Liver (tissue), 9 donors: ENCODE data around the gene TEX10. TPM values are rescaled to one million over a fixed set of nuclear protein-coding genes. Genes with fewer than 3 reads are reported as not detected.

Experiments
- DNase-seq: peaks from one replicate; pipeline ENCODE4 v3.0.0-alpha.2; 2017; ENCODE audit warnings: low spot score
- H3K27ac ChIP-seq, 2 donors: one replicate each; pipeline ENCODE4 v1.7.0; 2013; ENCODE audit warnings: inconsistent platforms in 2 of 2, low read length in 2 of 2, control low read depth in 1 of 2, low read depth in 1 of 2, mild to moderate bottlenecking in 1 of 2
- H3K27me3 ChIP-seq, 4 donors: one replicate each; pipeline versions ENCODE4 v1.6.1 to v1.7.0; 2013; ENCODE audit warnings: low read length in 3 of 4, inconsistent platforms in 1 of 4, mild to moderate bottlenecking in 1 of 4, moderate library complexity in 1 of 4; ENCODE audit not compliant: control insufficient read depth in 4 of 4, insufficient read depth in 4 of 4
- H3K36me3 ChIP-seq, 4 donors: one replicate each; pipeline versions ENCODE4 v1.6.1 to v1.7.0; 2013; ENCODE audit warnings: low read length in 3 of 4, mild to moderate bottlenecking in 3 of 4, low read depth in 1 of 4, moderate library complexity in 1 of 4; ENCODE audit not compliant: control insufficient read depth in 4 of 4, insufficient read depth in 3 of 4
- H3K4me1 ChIP-seq, 4 donors: one replicate each; pipeline versions ENCODE4 v1.6.1 to v1.7.0; 2013; ENCODE audit warnings: low read length in 3 of 4, mild to moderate bottlenecking in 3 of 4, moderate library complexity in 1 of 4; ENCODE audit not compliant: control insufficient read depth in 4 of 4, insufficient read depth in 4 of 4
- H3K4me3 ChIP-seq, 3 donors: one replicate each; pipeline versions ENCODE4 v1.6.1 to v1.7.0; 2013; ENCODE audit warnings: low read length in 3 of 3, control low read depth in 1 of 3, low read depth in 1 of 3, mild to moderate bottlenecking in 1 of 3
- H3K9ac ChIP-seq, 2 donors: one replicate each; pipeline ENCODE4 v1.7.0; 2013; ENCODE audit warnings: low read length in 2 of 2, mild to moderate bottlenecking in 2 of 2, moderate library complexity in 2 of 2, control low read depth in 1 of 2, low read depth in 1 of 2
- H3K9me3 ChIP-seq, 4 donors: one replicate each; pipeline versions ENCODE4 v1.6.1 to v1.7.0; 2013; ENCODE audit warnings: low read length in 3 of 4; ENCODE audit not compliant: control insufficient read depth in 4 of 4
- ATF3 ChIP-seq: IDR thresholded peaks from 2 replicates; pipeline ENCODE4 v1.6.1; 2016; ENCODE audit warnings: antibody characterized with exemption
- EGR1 ChIP-seq, 2 donors: IDR thresholded peaks; 2 replicates each; pipeline ENCODE4 v1.6.1; 2016 to 2018; ENCODE audit warnings: antibody characterized with exemption in 2 of 2, low read depth in 2 of 2
- FOXA1 ChIP-seq: IDR thresholded peaks from 2 replicates; pipeline ENCODE4 v1.6.1; 2016; ENCODE audit warnings: antibody characterized with exemption
- FOXA2 ChIP-seq: IDR thresholded peaks from 2 replicates; pipeline ENCODE4 v1.6.1; 2016; ENCODE audit warnings: antibody characterized with exemption
- GABPA ChIP-seq, 2 donors: IDR thresholded peaks in 1 of 2; conservative IDR thresholded peaks in 1 of 2; 2 replicates each; pipeline ENCODE4 v1.6.1; 2016; ENCODE audit warnings: antibody characterized with exemption in 2 of 2, mild to moderate bottlenecking in 1 of 2, moderate library complexity in 1 of 2
- HNF4A ChIP-seq, 2 donors: conservative IDR thresholded peaks; 2 replicates each; pipeline ENCODE4 v1.6.1; 2016; ENCODE audit warnings: antibody characterized with exemption in 2 of 2, mild to moderate bottlenecking in 2 of 2
- HNF4G ChIP-seq: IDR thresholded peaks from 2 replicates; pipeline ENCODE4 v1.6.1; 2016; ENCODE audit warnings: antibody characterized with exemption
- JUND ChIP-seq, 2 donors: IDR thresholded peaks; 2 replicates each; pipeline ENCODE4 v1.6.1; 2016; ENCODE audit warnings: antibody characterized with exemption in 2 of 2
- REST ChIP-seq: IDR thresholded peaks from 2 replicates; pipeline ENCODE4 v1.6.1; 2016; ENCODE audit warnings: antibody characterized with exemption, mild to moderate bottlenecking
- SP1 ChIP-seq: IDR thresholded peaks from 2 replicates; pipeline ENCODE4 v1.6.1; 2018; ENCODE audit warnings: antibody characterized with exemption, mild to moderate bottlenecking
- TAF1 ChIP-seq: conservative IDR thresholded peaks from 2 replicates; pipeline ENCODE4 v1.6.1; 2016; ENCODE audit warnings: antibody characterized with exemption, mild to moderate bottlenecking
- ZBTB33 ChIP-seq: IDR thresholded peaks from 2 replicates; pipeline ENCODE4 v1.6.1; 2016; ENCODE audit warnings: antibody characterized with exemption
- WGBS: extraction: QIAGEN DNeasy Blood & Tissue Kit; methylation state at CpG from one replicate; pipeline ENCODE4 v1.1.7; 2013; 5-methylcytosine and 5-hydroxymethylcytosine counted together
- polyA plus RNA-seq, 2 donors: library from polyadenylated mRNA; stranded (reverse) in 1 of 2; unstranded in 1 of 2; fragments of 200-250 nt in 1 of 2; fragments of >200 nt in 1 of 2; fragmentation: Nextera tagmentation in 1 of 2; extraction: Ambion mirVana in 1 of 2; gene quantifications; one replicate each; pipeline versions ENCODE4 v1.2.1 to v1.2.3, GENCODE V29; 2013 to 2015
- total RNA-seq, 2 donors: library from RNA; depleted of rRNA; stranded (reverse); fragments of >200 nt; gene quantifications; one replicate each; pipeline ENCODE4 v1.2.3, GENCODE V29; 2014
- donor health status: healthy.
- donor health status: healthy.
- donor health status: healthy.
- donor health status: healthy.
- donor health status: healthy.

Gene TEX10
- total and polyA plus RNA-seq, 4 donors, result 3.3 to 10.0 (median 6.1) TPM

GRCh38 chr9:100294341-100294740 lies 58.4 kb downstream of the TEX10 start (continued):
- no peak for TF ChIP-seq REST
- no peak for TF ChIP-seq JUND (IDR thresholded peaks at IDR 0.05)
- TF ChIP-seq FOXA1, result no peak
- TF ChIP-seq EGR1 (IDR thresholded peaks at IDR 0.05; ENCODE audit: low read depth in 2 of 2), result no peak

- Histone ChIP-seq H3K9me3 (no peaks in the 10 kb centered on the region), H3K27ac (no peak overlapping the region), H3K27me3 (no peaks in the 10 kb centered on the region), H3K4me1 (peaks cover 10 to 26% (median 19%) of the 10 kb centered on the region in 4 donors), H3K4me3 (no peak overlapping the region), H3K9ac (no peak overlapping the region), H3K36me3 (peaks cover 4 to 31% (median 14%) of the 10 kb centered on the region in 4 donors)
- no peak for DNase-seq
- no peak for TF ChIP-seq SP1
- no peak for TF ChIP-seq FOXA2
- TF ChIP-seq REST, result no peak
- no peak for TF ChIP-seq GABPA (IDR thresholded peaks at IDR 0.05 in 1 of 2, conservative IDR thresholded peaks at IDR 0.05 in 1 of 2)
- no peak for TF ChIP-seq HNF4A (conservative IDR thresholded peaks at IDR 0.05)
- no peak for TF ChIP-seq ZBTB33
- no peak for TF ChIP-seq TAF1
- no peak for TF ChIP-seq HNF4G
- TF ChIP-seq ATF3, result no peak
- TF ChIP-seq EGR1 (IDR thresholded peaks at IDR 0.05; ENCODE audit: low read depth in 2 of 2), result no peak
- 97% methylated on average over 13 of the region's 13 CpGs for WGBS
Measured at GRCh38 chr9:100292414-100292813, 60.3 kb downstream of the TEX10 start.
